ES-I3 (cell line): ENCODE data around the gene CYP19A1.

ENCODE experiments used
- H3K36me3 ChIP-seq: 2 replicates; pipeline ENCODE4 v1.6.1; 2013; ENCODE audit warnings: mild to moderate bottlenecking, low read length, control low read depth, moderate library complexity; ENCODE audit not compliant: insufficient read depth
- H3K4me1 ChIP-seq: 2 replicates; pipeline ENCODE4 v1.6.1; 2013; ENCODE audit warnings: mild to moderate bottlenecking, control low read depth, low read length; ENCODE audit not compliant: insufficient read depth
- H3K9ac ChIP-seq: 2 replicates; pipeline ENCODE4 v1.6.1; 2013; ENCODE audit warnings: low read depth, mild to moderate bottlenecking, low read length, moderate library complexity
- H3K9me3 ChIP-seq: 2 replicates; pipeline ENCODE4 v1.6.1; 2013; ENCODE audit warnings: mild to moderate bottlenecking, low read length, moderate library complexity; ENCODE audit not compliant: control insufficient read depth, insufficient read depth

The CYP19A1 gene

DNA sequence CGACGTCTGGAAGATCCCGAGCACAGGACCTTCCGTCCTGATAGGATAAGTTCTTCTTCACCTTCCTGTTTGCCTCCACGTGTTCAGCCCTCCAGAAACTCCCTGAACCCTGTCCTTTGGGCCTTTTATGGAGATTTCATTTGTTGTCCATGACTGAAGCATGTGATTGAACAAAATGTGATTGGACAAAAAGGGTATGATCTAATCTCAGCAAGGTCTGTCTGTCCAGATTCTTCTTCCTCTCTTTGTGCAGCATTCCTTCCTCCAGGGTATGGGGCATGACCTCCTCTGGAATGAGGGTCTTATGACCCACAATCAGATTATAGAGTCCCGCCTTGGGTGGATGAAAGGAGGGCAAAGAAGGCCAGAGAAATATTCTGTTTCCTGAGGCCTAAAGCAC, at the start of gene CYP19A1:
Gene CYP19A1, minus strand, starts transcription at position 101 of the 400 bp plus-strand sequence. CDS start 95,684 bp downstream, outside the sequence.
- Histone ChIP-seq H3K4me1 (no peaks in the 10 kb centered on the region), H3K36me3 (no peaks in the 10 kb centered on the region), H3K9ac (no peak within 1 kb of the TSS), H3K9me3 (no peaks in the 10 kb centered on the region)

DNA sequence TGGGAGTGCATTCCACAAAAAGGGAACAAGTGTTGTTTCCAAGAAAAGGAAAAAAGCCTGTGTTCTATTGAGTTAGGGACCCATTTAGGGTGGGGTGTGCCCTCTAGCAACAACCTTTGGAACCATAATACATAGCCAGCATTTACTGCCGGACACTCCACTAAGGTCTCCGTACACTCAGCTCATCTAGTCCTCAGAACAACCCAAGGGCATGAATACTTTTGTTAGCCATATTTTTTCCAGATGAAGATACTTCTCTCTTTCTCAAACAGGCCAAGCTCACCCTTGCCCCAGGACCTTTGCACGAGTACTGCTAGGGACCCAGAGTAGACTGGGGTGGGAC, 49.3 kb upstream of the CYP19A1 start:
- no peak overlapping the region for H3K9ac ChIP-seq
- H3K36me3 ChIP-seq = no peaks in the 10 kb centered on the region
- H3K4me1 ChIP-seq = peaks cover 20% of the 10 kb centered on the region
- peaks cover 2% of the 10 kb centered on the region; the same call in 1 of the 2 replicates for H3K9me3 ChIP-seq

DNA sequence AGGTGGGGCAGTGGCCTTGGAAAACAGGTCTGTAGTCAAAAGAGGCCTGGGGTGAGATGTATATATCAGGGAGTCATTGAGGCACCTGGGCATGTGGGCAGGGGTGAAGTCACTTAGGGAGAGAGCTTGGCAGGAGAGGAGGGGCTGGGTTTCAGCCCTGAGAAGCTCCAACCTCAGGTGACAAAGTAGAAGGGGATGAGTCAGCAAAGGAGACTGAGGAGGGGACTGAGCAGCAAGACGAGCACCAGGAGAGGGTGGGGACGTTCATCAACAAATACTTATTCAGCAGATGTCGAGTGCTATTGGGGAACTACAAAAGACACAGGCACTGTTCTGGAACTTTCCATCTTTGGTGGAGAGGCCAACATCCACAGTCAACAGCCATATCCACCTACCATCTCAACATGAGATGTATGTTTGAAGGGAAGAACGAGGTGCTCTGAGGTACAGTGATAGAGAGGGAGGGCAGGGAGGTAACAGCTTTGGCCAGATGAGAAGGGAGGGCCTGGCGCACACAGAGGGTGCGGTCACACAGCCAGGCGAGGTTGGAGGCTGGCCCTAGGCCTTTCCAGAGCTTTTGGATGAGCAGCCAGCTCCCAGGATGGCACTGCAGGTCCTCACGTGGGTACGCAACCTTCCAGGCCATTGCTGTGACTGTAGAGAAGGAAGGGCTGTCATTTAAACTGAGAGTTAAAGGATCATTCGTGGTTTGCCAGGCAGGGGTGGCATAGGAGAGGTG, 48.7 kb upstream of the CYP19A1 start:
- no peak overlapping the region for H3K9ac ChIP-seq
- H3K9me3 ChIP-seq = peaks cover 2% of the 10 kb centered on the region; the same call in 1 of the 2 replicates
- no peaks in the 10 kb centered on the region for H3K36me3 ChIP-seq
- H3K4me1 ChIP-seq = peaks cover 20% of the 10 kb centered on the region

GRCh38 chr15:51386486-51386885, 48.1 kb upstream of the CYP19A1 start:
- Histone ChIP-seq H3K4me1 (peaks cover 17% of the 10 kb centered on the region), H3K36me3 (no peaks in the 10 kb centered on the region), H3K9me3 (no peaks in the 10 kb centered on the region), H3K9ac (no peak overlapping the region)

- H3K36me3 ChIP-seq = no peaks in the 10 kb centered on the region
- H3K9me3 ChIP-seq = no peaks in the 10 kb centered on the region
- no peak overlapping the region for H3K9ac ChIP-seq
- H3K4me1 ChIP-seq = peaks cover 13% of the 10 kb centered on the region
Observed at GRCh38 chr15:51386029-51386428, 47.6 kb upstream of the CYP19A1 start.

GRCh38 chr15:51382787-51383186, 44.4 kb upstream of the CYP19A1 start:
- no peak overlapping the region for H3K9ac ChIP-seq
- H3K36me3 ChIP-seq = no peaks in the 10 kb centered on the region
- H3K9me3 ChIP-seq = no peaks in the 10 kb centered on the region
- H3K4me1 ChIP-seq = no peaks in the 10 kb centered on the region

GRCh38 chr15:51380999-51381806, 42.8 kb upstream of the CYP19A1 start:
- Histone ChIP-seq H3K9ac (no peak overlapping the region), H3K9me3 (no peaks in the 10 kb centered on the region), H3K36me3 (no peaks in the 10 kb centered on the region), H3K4me1 (no peaks in the 10 kb centered on the region)

- H3K9ac ChIP-seq = no peak overlapping the region
- H3K36me3 ChIP-seq = no peaks in the 10 kb centered on the region
- no peaks in the 10 kb centered on the region for H3K4me1 ChIP-seq
- no peaks in the 10 kb centered on the region for H3K9me3 ChIP-seq
Observed at GRCh38 chr15:51379390-51379789, 41.0 kb upstream of the CYP19A1 start.

- Histone ChIP-seq H3K9me3 (no peaks in the 10 kb centered on the region), H3K9ac (no peak overlapping the region), H3K4me1 (no peaks in the 10 kb centered on the region), H3K36me3 (no peaks in the 10 kb centered on the region)
Observed at GRCh38 chr15:51378406-51378805, 40.0 kb upstream of the CYP19A1 start.

DNA sequence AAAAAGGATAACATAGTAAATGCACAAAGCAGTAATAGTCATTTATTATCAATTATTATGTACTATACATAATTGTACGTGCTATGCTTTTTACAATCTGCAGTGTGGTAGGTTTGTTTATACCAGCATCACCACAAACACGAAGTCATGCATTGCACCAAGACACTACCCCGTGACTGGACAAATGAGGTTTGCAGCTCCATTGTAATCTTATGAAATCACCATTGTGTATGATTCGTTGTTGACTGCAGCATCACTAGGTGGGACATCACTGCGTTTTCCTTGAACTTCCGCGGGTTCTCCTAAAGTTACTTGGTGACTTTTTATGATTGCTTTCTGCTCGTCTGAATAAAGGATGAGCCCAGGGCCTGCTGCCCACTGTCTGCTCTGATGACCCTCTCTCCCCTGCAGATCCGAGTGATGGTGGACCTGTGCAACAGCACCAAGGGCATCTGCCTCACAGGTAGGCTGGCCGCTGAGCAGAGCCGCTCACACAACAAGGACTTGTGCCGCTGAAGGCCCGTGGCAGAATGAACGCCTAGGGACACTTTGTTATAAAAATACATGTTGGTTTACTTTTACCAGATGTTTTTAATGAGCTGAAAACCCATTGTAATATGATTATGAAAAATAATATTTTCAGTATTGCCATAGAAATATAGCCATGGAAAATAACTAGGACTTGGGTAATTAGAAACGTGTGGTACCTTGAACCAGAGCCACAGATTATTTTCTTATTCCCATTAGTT, 38.8 kb upstream of the CYP19A1 start:
- Histone ChIP-seq H3K9ac (no peak overlapping the region), H3K4me1 (no peaks in the 10 kb centered on the region), H3K36me3 (no peaks in the 10 kb centered on the region), H3K9me3 (no peaks in the 10 kb centered on the region)

DNA sequence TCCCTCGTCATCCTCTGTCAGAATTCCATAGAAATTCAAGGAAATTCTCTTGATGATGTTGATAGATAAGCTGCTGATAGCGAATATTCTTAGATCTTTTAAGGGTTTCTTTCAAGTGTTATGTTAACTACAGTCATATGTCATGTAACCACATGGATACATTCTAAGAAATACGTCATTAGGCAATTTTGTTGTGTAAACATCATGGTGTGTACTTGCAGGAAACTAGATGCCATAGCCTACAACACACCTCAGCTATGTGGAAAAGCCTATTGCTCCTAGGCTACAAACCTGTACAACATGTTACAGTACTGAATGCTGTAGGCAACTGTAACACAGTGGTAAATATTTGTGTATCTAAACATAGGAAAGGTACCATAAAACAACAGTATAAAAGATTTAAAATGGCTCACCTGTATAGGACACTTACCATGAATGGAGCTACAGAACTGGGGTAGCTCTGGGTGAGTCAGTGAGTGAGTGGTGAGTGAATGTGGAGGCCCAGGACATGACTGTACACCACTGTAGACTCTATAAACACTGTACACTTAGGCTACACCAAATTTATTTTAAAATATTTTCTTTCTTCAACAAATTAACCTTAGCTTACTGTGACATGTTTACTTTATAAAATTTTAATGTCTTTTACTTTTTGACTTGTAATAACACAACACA, 37.7 kb upstream of the CYP19A1 start:
- Histone ChIP-seq H3K36me3 (no peaks in the 10 kb centered on the region), H3K4me1 (no peaks in the 10 kb centered on the region), H3K9me3 (no peaks in the 10 kb centered on the region), H3K9ac (no peak overlapping the region)

DNA sequence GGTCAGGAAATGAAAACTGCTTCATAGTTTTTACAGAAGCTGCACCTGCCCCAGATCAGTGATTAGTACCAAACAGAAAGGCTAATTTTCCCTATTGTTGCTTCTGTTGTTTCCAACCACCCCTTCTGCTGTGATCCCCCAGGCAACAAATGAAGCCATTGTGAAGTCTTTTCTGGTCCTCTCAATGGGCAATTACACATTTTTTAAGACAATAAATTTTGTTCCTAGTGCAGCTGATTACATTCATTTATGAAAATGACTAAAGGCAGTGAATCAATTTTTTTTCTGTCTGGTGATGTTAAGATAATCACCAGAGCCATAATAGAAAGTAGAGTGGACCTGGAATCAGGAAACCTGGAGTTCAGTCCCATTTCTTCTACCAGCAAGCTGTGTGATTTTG, 35.7 kb upstream of the CYP19A1 start:
- Histone ChIP-seq H3K36me3 (no peaks in the 10 kb centered on the region), H3K9ac (no peak overlapping the region), H3K4me1 (no peaks in the 10 kb centered on the region), H3K9me3 (no peaks in the 10 kb centered on the region)

DNA sequence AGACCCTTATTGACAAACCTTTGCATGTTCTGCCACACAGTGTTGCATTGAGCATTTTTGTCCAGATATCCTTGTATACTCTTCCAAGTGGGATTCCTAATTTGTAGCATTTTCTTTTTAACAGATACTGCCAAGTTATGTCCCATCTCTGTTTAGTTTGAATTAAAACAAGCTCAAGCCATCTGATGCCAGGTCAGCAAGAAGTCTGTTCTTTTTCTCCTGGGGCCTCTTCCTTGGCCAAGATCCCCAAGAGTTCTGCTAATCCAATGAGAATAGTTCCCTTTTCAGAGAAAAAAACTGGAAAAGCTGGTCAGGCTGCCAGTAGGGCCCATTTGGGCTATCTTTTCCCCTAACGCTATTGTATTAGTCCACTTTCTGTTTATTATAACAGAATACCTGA, 32.9 kb upstream of the CYP19A1 start:
- no peaks in the 10 kb centered on the region for H3K36me3 ChIP-seq

DNA sequence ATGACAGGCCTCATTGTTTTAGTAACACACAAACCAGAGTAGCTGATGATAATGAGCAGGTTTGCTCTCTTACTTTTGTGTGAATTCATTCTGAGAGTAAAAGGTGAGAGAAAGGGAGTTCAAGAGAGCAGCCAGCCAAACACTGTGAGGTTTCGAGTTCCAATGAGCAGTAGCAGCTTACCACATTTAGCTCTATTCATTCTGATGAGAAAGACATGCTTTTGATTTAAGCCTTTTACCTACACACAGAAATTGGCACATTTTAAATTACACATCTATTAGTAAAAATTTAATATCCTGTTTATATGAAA, 31.0 kb upstream of the CYP19A1 start:
- no peaks in the 10 kb centered on the region for H3K4me1 ChIP-seq
- no peak overlapping the region for H3K9ac ChIP-seq
- no peaks in the 10 kb centered on the region for H3K9me3 ChIP-seq
- no peaks in the 10 kb centered on the region for H3K36me3 ChIP-seq

More for the DNA sequence above, 32.9 kb upstream of the CYP19A1 start:
- no peaks in the 10 kb centered on the region for H3K4me1 ChIP-seq
- no peaks in the 10 kb centered on the region for H3K9me3 ChIP-seq
- H3K9ac ChIP-seq = no peak overlapping the region
